ENCODE data around the gene STOML1. TPM values are rescaled to one million over a fixed set of nuclear protein-coding genes. Genes with fewer than 3 reads are reported as not detected.
"Not testable (repeated sequence)": the region's sequence is repeated elsewhere in the genome, so short reads cannot be mapped to it uniquely, and the experiment has no call there.

Gene STOML1
- total RNA-seq, 2 experiments from 2014 or later = 10.8 to 10.9 TPM

GRCh38 chr15:73942751-73943270 is 49.3 kb downstream of the STOML1 start:
- ChIA-PET CTCF (interaction anchor here (1.2 to 2.3 kb wide), 3 partner anchors 8 to 16 kb away, joined by 3 to 14 read pairs (median 6); no protein-coding TSS in a partner anchor), POLR2A (interaction anchor here (0.7 kb wide), 1 partner anchor 58 kb away, joined by 3 read pairs; no protein-coding TSS in a partner anchor)
- H3K4me3 Mint-ChIP-seq = no peak overlapping the region
- H3K4me1 Mint-ChIP-seq (ENCODE audit: low read depth) = peaks cover 22% of the 10 kb centered on the region
- no peaks in the 10 kb centered on the region for H3K27me3 Mint-ChIP-seq (ENCODE audit: low read depth)
- peak overlapping the region; percentile 60 for H3K27ac Mint-ChIP-seq
- ATAC-seq = no peak
- no peaks in the 10 kb centered on the region for H3K36me3 Mint-ChIP-seq (ENCODE audit: low read depth)
- DNase-seq = no peak
- no peaks in the 10 kb centered on the region for H3K9me3 Mint-ChIP-seq (ENCODE audit: insufficient read depth)

- Mint-ChIP-seq H3K27me3 (ENCODE audit: low read depth) (no peaks in the 10 kb centered on the region), H3K4me1 (ENCODE audit: low read depth) (peaks cover 22% of the 10 kb centered on the region), H3K9me3 (ENCODE audit: insufficient read depth) (no peaks in the 10 kb centered on the region), H3K36me3 (ENCODE audit: low read depth) (no peaks in the 10 kb centered on the region), H3K27ac (peak overlapping the region; percentile 60), H3K4me3 (peak overlapping the region; percentile 5)
- ATAC-seq (peak; percentile 55), DNase-seq (peak; percentile 57)
- ChIA-PET POLR2A (no interaction called here), CTCF (interaction anchor here (1.2 to 2.3 kb wide), 5 partner anchors 9 to 17 kb away, joined by 3 to 14 read pairs (median 6); no protein-coding TSS in a partner anchor)
Measured at GRCh38 chr15:73941871-73942635, 50.0 kb downstream of the STOML1 start.

GRCh38 chr15:73941449-73941848 is 50.6 kb downstream of the STOML1 start:
- CTCF ChIA-PET = interaction anchor here (1.3 to 1.4 kb wide), 2 partner anchors 10 to 14 kb away, joined by 4 to 7 read pairs; no protein-coding TSS in a partner anchor
- POLR2A ChIA-PET = no interaction called here
- DNase-seq (no peak), ATAC-seq (no peak)
- Mint-ChIP-seq H3K36me3 (ENCODE audit: low read depth) (no peaks in the 10 kb centered on the region), H3K9me3 (ENCODE audit: insufficient read depth) (no peaks in the 10 kb centered on the region), H3K4me1 (ENCODE audit: low read depth) (peaks cover 22% of the 10 kb centered on the region), H3K27me3 (ENCODE audit: low read depth) (no peaks in the 10 kb centered on the region), H3K27ac (peak overlapping the region; percentile 60), H3K4me3 (peak overlapping the region; percentile 5)

DNA sequence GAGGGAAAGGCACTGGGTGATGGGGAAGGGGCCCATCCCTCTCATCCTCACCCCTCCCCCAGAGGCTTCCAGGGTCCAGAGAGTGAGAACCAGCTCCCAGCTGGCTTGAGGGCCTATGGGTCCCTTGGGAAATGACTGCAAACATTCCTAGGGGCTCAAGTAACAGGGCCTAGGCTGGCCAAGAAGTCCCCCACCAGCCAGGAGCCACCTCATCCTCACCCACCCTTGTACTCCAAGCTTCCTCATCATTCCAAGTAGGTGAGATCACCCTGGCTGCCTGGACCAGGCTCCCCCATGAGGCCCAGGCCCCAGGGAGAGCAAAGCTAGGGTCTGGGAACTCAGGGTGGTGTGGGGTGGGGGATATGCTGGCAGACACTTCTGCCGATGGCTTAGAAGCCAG is 51.1 kb downstream of the STOML1 start:
- no peak for ATAC-seq
- Mint-ChIP-seq H3K4me1 (ENCODE audit: low read depth) (peaks cover 22% of the 10 kb centered on the region), H3K36me3 (ENCODE audit: low read depth) (no peaks in the 10 kb centered on the region), H3K9me3 (ENCODE audit: insufficient read depth) (no peaks in the 10 kb centered on the region), H3K27me3 (ENCODE audit: low read depth) (no peaks in the 10 kb centered on the region), H3K27ac (no peak overlapping the region), H3K4me3 (no peak overlapping the region)
- CTCF ChIA-PET = interaction anchor here (1.3 to 1.4 kb wide), 2 partner anchors 10 to 13 kb away, joined by 4 to 7 read pairs; no protein-coding TSS in a partner anchor
- no peak for DNase-seq
- POLR2A ChIA-PET = no interaction called here

DNA sequence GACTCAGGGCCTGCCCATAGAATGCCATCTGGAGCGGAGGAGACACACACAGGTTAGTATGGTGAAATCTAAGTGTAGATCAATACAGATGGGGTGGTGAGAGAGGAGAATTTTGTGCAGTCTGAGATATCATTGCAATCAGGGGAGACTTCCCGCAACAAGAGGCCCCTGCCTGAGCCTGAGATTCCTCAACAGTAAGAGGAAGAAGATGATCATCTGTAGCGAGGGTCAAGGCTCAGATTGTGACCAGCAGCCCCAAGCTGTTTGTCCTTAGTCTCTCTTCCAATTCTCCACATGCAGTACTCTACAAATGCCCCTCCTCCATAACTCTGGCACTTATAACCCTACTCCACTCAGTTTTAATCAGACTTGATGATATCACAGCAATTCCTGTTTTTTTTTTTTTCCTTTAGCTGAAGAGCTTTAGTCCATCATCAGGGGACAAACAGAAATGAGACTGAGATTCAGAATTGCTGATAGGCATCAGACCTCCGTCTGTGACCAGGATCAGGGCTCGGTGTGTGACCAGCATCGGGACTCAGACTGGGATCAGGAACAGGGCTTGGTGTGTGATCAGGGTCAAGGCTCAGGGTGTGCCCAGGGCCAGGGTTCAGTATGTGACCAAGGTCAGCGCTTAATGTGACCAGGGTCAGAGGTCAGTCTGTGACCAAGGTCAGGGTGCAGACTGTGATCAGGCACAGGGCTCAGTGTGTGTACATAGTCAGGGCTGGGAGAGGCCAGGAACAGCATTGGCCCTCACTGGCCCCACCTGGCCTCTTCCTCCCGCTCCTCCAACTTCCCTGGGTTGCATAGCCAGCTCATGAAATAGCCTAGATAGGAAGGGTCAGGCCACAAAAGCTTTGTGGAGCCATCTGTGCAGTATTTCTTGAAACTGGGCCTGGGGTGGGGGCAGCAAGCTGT is 51.8 kb downstream of the STOML1 start:
- H3K27me3 Mint-ChIP-seq (ENCODE audit: low read depth) = no peaks in the 10 kb centered on the region
- no peak for ATAC-seq
- POLR2A ChIA-PET = no interaction called here
- peak overlapping the region; percentile 44 for H3K27ac Mint-ChIP-seq
- no peaks in the 10 kb centered on the region for H3K9me3 Mint-ChIP-seq (ENCODE audit: insufficient read depth)
- H3K4me3 Mint-ChIP-seq = no peak overlapping the region
- no peak for DNase-seq
- peaks cover 20% of the 10 kb centered on the region for H3K4me1 Mint-ChIP-seq (ENCODE audit: low read depth)
- CTCF ChIA-PET = interaction anchor here (1.3 to 1.4 kb wide), 3 partner anchors 11 to 13 kb away, joined by 4 to 9 read pairs (median 7); no protein-coding TSS in a partner anchor
- H3K36me3 Mint-ChIP-seq (ENCODE audit: low read depth) = no peaks in the 10 kb centered on the region

GRCh38 chr15:73939138-73939537 is 53.0 kb downstream of the STOML1 start:
- Mint-ChIP-seq H3K4me1 (ENCODE audit: low read depth) (peaks cover 21% of the 10 kb centered on the region), H3K9me3 (ENCODE audit: insufficient read depth) (no peaks in the 10 kb centered on the region), H3K27ac (no peak overlapping the region), H3K36me3 (ENCODE audit: low read depth) (no peaks in the 10 kb centered on the region), H3K4me3 (no peak overlapping the region), H3K27me3 (ENCODE audit: low read depth) (no peaks in the 10 kb centered on the region)
- ATAC-seq = no peak
- POLR2A ChIA-PET = no interaction called here
- no peak for DNase-seq
- CTCF ChIA-PET = interaction anchor here (1.0 to 1.3 kb wide), 4 partner anchors 10 to 34 kb away, joined by 3 to 9 read pairs (median 4); no protein-coding TSS in a partner anchor

GRCh38 chr15:73938516-73938915 is 53.6 kb downstream of the STOML1 start:
- H3K9me3 Mint-ChIP-seq (ENCODE audit: insufficient read depth); H3K36me3 Mint-ChIP-seq (ENCODE audit: low read depth); H3K4me3 Mint-ChIP-seq; ATAC-seq; H3K27me3 Mint-ChIP-seq (ENCODE audit: low read depth); H3K27ac Mint-ChIP-seq; POLR2A ChIA-PET; DNase-seq: not testable (repeated sequence)
- CTCF ChIA-PET = interaction anchor here (1.1 kb wide), 2 partner anchors 14 to 34 kb away, joined by 3 to 4 read pairs; no protein-coding TSS in a partner anchor
- peaks cover 21% of the 10 kb centered on the region for H3K4me1 Mint-ChIP-seq (ENCODE audit: low read depth)

GRCh38 chr15:73937726-73938125 is 54.4 kb downstream of the STOML1 start:
- ChIA-PET POLR2A (no interaction called here), CTCF (interaction anchor here (0.6 to 3.4 kb wide), 2 partner anchors 13 to 27 kb away, joined by 3 to 16 read pairs; no protein-coding TSS in a partner anchor)
- no peaks in the 10 kb centered on the region for H3K9me3 Mint-ChIP-seq (ENCODE audit: insufficient read depth)
- no peaks in the 10 kb centered on the region for H3K27me3 Mint-ChIP-seq (ENCODE audit: low read depth)
- peaks cover 18% of the 10 kb centered on the region for H3K4me1 Mint-ChIP-seq (ENCODE audit: low read depth)
- ATAC-seq (no peak), DNase-seq (no peak)
- H3K36me3 Mint-ChIP-seq (ENCODE audit: low read depth) = no peaks in the 10 kb centered on the region
- no peak overlapping the region for H3K4me3 Mint-ChIP-seq
- no peak overlapping the region for H3K27ac Mint-ChIP-seq

- H3K4me3 Mint-ChIP-seq = no peak overlapping the region
- H3K27ac Mint-ChIP-seq = no peak overlapping the region
- H3K36me3 Mint-ChIP-seq (ENCODE audit: low read depth) = no peaks in the 10 kb centered on the region
- ChIA-PET POLR2A (no interaction called here), CTCF (interaction anchor here (2.3 to 3.4 kb wide), 2 partner anchors 10 to 14 kb away, joined by 10 to 16 read pairs; partner anchors contain the start of gene LOXL1)
- no peaks in the 10 kb centered on the region for H3K9me3 Mint-ChIP-seq (ENCODE audit: insufficient read depth)
- DNase-seq = no peak
- ATAC-seq = no peak
- H3K4me1 Mint-ChIP-seq (ENCODE audit: low read depth) = peaks cover 14% of the 10 kb centered on the region
- H3K27me3 Mint-ChIP-seq (ENCODE audit: low read depth) = no peaks in the 10 kb centered on the region
Measured at GRCh38 chr15:73937296-73937695, 54.8 kb downstream of the STOML1 start.

- H3K4me3 Mint-ChIP-seq = no peak overlapping the region
- no peak overlapping the region for H3K27ac Mint-ChIP-seq
- DNase-seq (no peak), ATAC-seq (no peak)
- ChIA-PET POLR2A (no interaction called here), CTCF (interaction anchor here (0.9 to 3.4 kb wide), 4 partner anchors 9 to 63 kb away, joined by 3 to 16 read pairs (median 10); partner anchors contain the start of gene LOXL1)
- no peaks in the 10 kb centered on the region for H3K9me3 Mint-ChIP-seq (ENCODE audit: insufficient read depth)
- H3K36me3 Mint-ChIP-seq (ENCODE audit: low read depth) = no peaks in the 10 kb centered on the region
- H3K27me3 Mint-ChIP-seq (ENCODE audit: low read depth) = no peaks in the 10 kb centered on the region
- peaks cover 11% of the 10 kb centered on the region for H3K4me1 Mint-ChIP-seq (ENCODE audit: low read depth)
Measured at GRCh38 chr15:73936588-73937290, 55.4 kb downstream of the STOML1 start.

GRCh38 chr15:73936181-73936580 is 55.9 kb downstream of the STOML1 start:
- Mint-ChIP-seq H3K27ac (no peak overlapping the region), H3K4me1 (ENCODE audit: low read depth) (peaks cover 11% of the 10 kb centered on the region), H3K9me3 (ENCODE audit: insufficient read depth) (no peaks in the 10 kb centered on the region), H3K36me3 (ENCODE audit: low read depth) (no peaks in the 10 kb centered on the region), H3K4me3 (no peak overlapping the region), H3K27me3 (ENCODE audit: low read depth) (no peaks in the 10 kb centered on the region)
- POLR2A ChIA-PET = no interaction called here
- ATAC-seq = no peak
- CTCF ChIA-PET = interaction anchor here (0.9 to 3.4 kb wide), 4 partner anchors 9 to 62 kb away, joined by 3 to 16 read pairs (median 10); partner anchors contain the start of gene LOXL1
- no peak for DNase-seq

Measured in activated CD8-positive, alpha-beta T cell treated with anti-CD3 and anti-CD28 coated beads, Interleukin-2, amount 10 ng/mL, durations not matched to agents 7 days and 5 days (primary cell).